IMR-90 (cell line): ENCODE data around the gene RIC3. TPM values are rescaled to one million over a fixed set of nuclear protein-coding genes. Genes with fewer than 3 reads are reported as not detected.

Experiments used
- ATAC-seq: fragments of 200-7000 bp; cut with Tn5 transposase; 2 replicates; pipeline ENCODE4 v1.9.1; 2020; ENCODE audit warnings: low read depth, mild to moderate bottlenecking, moderate library complexity
- BruUV-seq: library from RNA; stranded (reverse); fragments of 400-500 nt; replicated peaks from 2 replicates; lab custom pipeline; 2021; lab: Mats Ljungman, UMichigan
- CTCF ChIA-PET: fragments of 300-600 bp; formaldehyde crosslinking; extraction: SDS; loops from one replicate; lab custom pipeline; 2021; ENCODE audit warnings: antibody characterized with exemption; lab: Yijun Ruan, JAX
- POLR2A ChIA-PET: fragments of 300-600 bp; sonication (Branson Sonifier 250); formaldehyde crosslinking; loops from one replicate; lab custom pipeline; 2022; ENCODE audit warnings: antibody characterized with exemption; ENCODE audit not compliant: unreplicated experiment; lab: Charles Lee
- DNase-seq: peaks from one replicate; pipeline ENCODE4 v3.0.0; 2013
- H2AFZ ChIP-seq: replicated peaks from 2 replicates; pipeline ENCODE3; 2013; ENCODE audit warnings: low read length, mild to moderate bottlenecking; ENCODE audit not compliant: poor library complexity
- H2AK5ac ChIP-seq: 2 replicates; pipeline ENCODE4 v1.6.1; 2013; ENCODE audit warnings: low read depth, low read length, inconsistent platforms
- H2AK9ac ChIP-seq: replicated peaks from 2 replicates; pipeline ENCODE3; 2013; ENCODE audit warnings: mild to moderate bottlenecking, low read depth, low read length, moderate library complexity; ENCODE audit not compliant: poor library complexity
- H2BK120ac ChIP-seq: 2 replicates; pipeline ENCODE4 v1.6.1; 2013; ENCODE audit warnings: low read depth, low read length, inconsistent platforms
- H2BK15ac ChIP-seq: 3 replicates; pipeline ENCODE4 v1.6.1; 2013; ENCODE audit warnings: low read depth, low read length, inconsistent platforms
- H2BK20ac ChIP-seq: 2 replicates; pipeline ENCODE4 v1.6.1; 2013; ENCODE audit warnings: low read depth, mild to moderate bottlenecking, inconsistent platforms, low read length, moderate library complexity
- H2BK5ac ChIP-seq: 2 replicates; pipeline ENCODE4 v1.6.1; 2013; ENCODE audit warnings: mild to moderate bottlenecking, low read depth, low read length, inconsistent platforms; ENCODE audit not compliant: poor library complexity, severe bottlenecking
- H3K14ac ChIP-seq: replicated peaks from 2 replicates; pipeline ENCODE4 v1.6.1; 2013; ENCODE audit warnings: low read depth, low read length, inconsistent platforms
- H3K18ac ChIP-seq: 2 replicates; pipeline ENCODE4 v1.6.1; 2013; ENCODE audit warnings: low read depth, low read length, control low read depth
- H3K23ac ChIP-seq: 2 replicates; pipeline ENCODE4 v1.6.1; 2013; ENCODE audit warnings: low read depth, low read length, inconsistent platforms
- H3K27ac ChIP-seq: 2 replicates; pipeline ENCODE4 v1.5.1; 2013; ENCODE audit warnings: mild to moderate bottlenecking, control low read depth, low read length; ENCODE audit not compliant: insufficient read depth
- H3K27me3 ChIP-seq: 2 replicates; pipeline ENCODE4 v1.6.1; 2013; ENCODE audit warnings: low read length; ENCODE audit not compliant: control insufficient read depth, insufficient read depth
- H3K36me3 ChIP-seq: 2 replicates; pipeline ENCODE4 v1.6.1; 2013; ENCODE audit warnings: low read length, mixed read lengths; ENCODE audit not compliant: control insufficient read depth, insufficient read depth
- H3K4ac ChIP-seq: 2 replicates; pipeline ENCODE4 v1.6.1; 2013; ENCODE audit warnings: low read depth, low read length, inconsistent platforms
- H3K4me1 ChIP-seq: 2 replicates; pipeline ENCODE4 v1.6.1; 2013; ENCODE audit warnings: low read length, mixed read lengths; ENCODE audit not compliant: control insufficient read depth, insufficient read depth
- H3K4me2 ChIP-seq: 2 replicates; pipeline ENCODE4 v1.6.1; 2013; ENCODE audit warnings: low read depth, mild to moderate bottlenecking, control low read depth, low read length, moderate library complexity
- H3K4me3 ChIP-seq: 2 replicates; pipeline ENCODE4 v1.5.1; 2013; ENCODE audit warnings: low read depth, mild to moderate bottlenecking, control low read depth, low read length, moderate library complexity; ENCODE audit not compliant: insufficient read depth
- H3K56ac ChIP-seq: 2 replicates; pipeline ENCODE4 v1.6.1; 2013; ENCODE audit warnings: low read length, inconsistent platforms; ENCODE audit not compliant: insufficient read depth; ENCODE audit errors: extremely low read depth
- H3K79me1 ChIP-seq, 2 experiments: 2 replicates each; pipeline ENCODE4 v1.6.1; 2013; ENCODE audit warnings: low read length in 2 of 2, inconsistent platforms in 1 of 2, low read depth in 1 of 2
- H3K9ac ChIP-seq: 2 replicates; pipeline ENCODE4 v1.6.1; 2013; ENCODE audit warnings: low read depth, low read length, control low read depth
- H3K9me1 ChIP-seq: 2 replicates; pipeline ENCODE4 v1.6.1; 2013; ENCODE audit warnings: low read length, inconsistent platforms; ENCODE audit not compliant: insufficient read depth
- H3K9me3 ChIP-seq: 2 replicates; pipeline ENCODE4 v1.6.1; 2013; ENCODE audit warnings: low read length; ENCODE audit not compliant: control insufficient read depth, insufficient read depth
- H4K20me1 ChIP-seq: 2 replicates; pipeline ENCODE4 v1.6.1; 2013; ENCODE audit warnings: low read length, inconsistent platforms; ENCODE audit not compliant: insufficient read depth
- H4K5ac ChIP-seq: 2 replicates; pipeline ENCODE4 v1.6.1; 2013; ENCODE audit warnings: mild to moderate bottlenecking, low read depth, low read length, control low read depth
- H4K8ac ChIP-seq, 2 experiments: 2 replicates each; pipeline ENCODE4 v1.6.1; 2013; ENCODE audit warnings: low read depth in 2 of 2, low read length in 2 of 2, control low read depth in 1 of 2, inconsistent platforms in 1 of 2
- H4K91ac ChIP-seq: 2 replicates; pipeline ENCODE4 v1.6.1; 2013; ENCODE audit warnings: low read depth, low read length, inconsistent platforms; ENCODE audit not compliant: insufficient read depth
- CEBPB ChIP-seq: IDR thresholded peaks from 2 replicates; pipeline ENCODE4 v1.6.1; 2012; ENCODE audit warnings: low read depth, low read length, improper control_type of control experiment
- FOS ChIP-seq: fragments of 150-350 bp; IDR thresholded peaks from 2 replicates; pipeline ENCODE4 v1.6.1; 2016; ENCODE audit warnings: low read depth, low read length
- MAZ ChIP-seq: IDR thresholded peaks from 2 replicates; pipeline ENCODE4 v1.6.1; 2012; ENCODE audit warnings: low read depth, mild to moderate bottlenecking, low read length, improper control_type of control experiment, moderate library complexity, borderline replicate concordance
- POLR2A ChIP-seq: IDR thresholded peaks from 2 replicates; pipeline ENCODE4 v1.6.1; 2012; ENCODE audit warnings: mild to moderate bottlenecking, low read depth, low read length
- RCOR1 ChIP-seq: IDR thresholded peaks from 2 replicates; pipeline ENCODE4 v1.6.1; 2012; ENCODE audit warnings: mild to moderate bottlenecking, low read length, improper control_type of control experiment; ENCODE audit not compliant: insufficient replicate concordance
- RFX5 ChIP-seq: IDR thresholded peaks from 2 replicates; pipeline ENCODE4 v1.8.0; 2012; ENCODE audit warnings: low read depth, mild to moderate bottlenecking, low read length, moderate library complexity
- USF2 ChIP-seq: fragments of 150-350 bp; IDR thresholded peaks from 2 replicates; pipeline ENCODE4 v1.6.1; 2017; ENCODE audit warnings: mild to moderate bottlenecking, antibody characterized with exemption, low read length, low read depth
- WGBS, 2 experiments: methylation state at CpG; one replicate each; pipeline versions ENCODE4 v1.1.5 to v1.1.7; 2013; ENCODE audit warnings: missing lambda C conversion rate in 2 of 2; ENCODE audit not compliant: insufficient read length in 1 of 2; ENCODE audit errors: extremely low coverage in 2 of 2; 5-methylcytosine and 5-hydroxymethylcytosine counted together
- dilution Hi-C: fragments of 300-500 bp; cut with HindIII; formaldehyde crosslinking; loops from one replicate; pipeline ENCODE4 v1.14.3; 2018; ENCODE audit warnings: low sequenced_read_pairs; ENCODE audit not compliant: unreplicated experiment
- in situ Hi-C: fragments of 300-500 bp; cut with MboI; formaldehyde crosslinking; loops from 3 replicates; pipeline ENCODE4 v1.14.3; 2019; ENCODE audit warnings: low sequenced_read_pairs, inconsistent platforms, mixed read lengths
- intact Hi-C: fragments of 100-400 bp; cut with micrococcal nuclease; formaldehyde crosslinking; loops from 2 replicates; pipeline ENCODE4 v1.10.0; 2022
- polyA plus RNA-seq, 3 experiments: library from polyadenylated mRNA; depleted of rRNA; stranded (reverse); fragments of >200 nt; gene quantifications; 2 replicates each; pipeline ENCODE4 v1.2.3, GENCODE V29; 2012; ENCODE audit warnings: low replicate concordance in 1 of 3
- total RNA-seq: library from RNA; depleted of rRNA; stranded (reverse); fragments of >200 nt; gene quantifications from 2 replicates; pipeline ENCODE4 v1.2.3, GENCODE V29; 2012

RIC3 gene
- total and polyA plus RNA-seq, 2 of the 4 experiments (the other 2 are of a cell fraction) = not detected

- WGBS, 2 experiments = 89% methylated on average over 3 of the region's 8 CpGs; no CpG with 5 or more reads in 1 of the 2 experiments
- Histone ChIP-seq H3K36me3 (peaks cover 22% of the 10 kb centered on the region), H3K18ac (no peak overlapping the region), H3K4ac (no peak overlapping the region), H3K9me3 (no peaks in the 10 kb centered on the region), H3K4me1 (peaks cover 9% of the 10 kb centered on the region), H3K9ac (no peak overlapping the region), H3K23ac (no peak overlapping the region), H3K56ac (no peak overlapping the region), H2AFZ (no peak overlapping the region), H4K8ac (no peak overlapping the region), H3K4me2 (no peak overlapping the region), H4K91ac (no peak overlapping the region), H3K27me3 (no peaks in the 10 kb centered on the region), H3K9me1 (no peaks in the 10 kb centered on the region), H2BK120ac (no peak overlapping the region), H2AK5ac (no peak overlapping the region), H2AK9ac (no peak overlapping the region), H3K27ac (no peak overlapping the region), H2BK20ac (no peak overlapping the region), H2BK15ac (no peak overlapping the region), H4K5ac (no peak overlapping the region), H4K20me1 (no peaks in the 10 kb centered on the region), H3K14ac (no peak overlapping the region), H3K4me3 (no peak overlapping the region), H2BK5ac (no peak overlapping the region), H3K79me1 (no peaks in the 10 kb centered on the region)
- DNase-seq (no peak), ATAC-seq (no peak)
- intact Hi-C loops = no loop called here
- POLR2A ChIA-PET = no interaction called here
- dilution Hi-C loops = no loop called here
- CTCF ChIA-PET = interaction anchor here (1.1 to 4.1 kb wide), 3 partner anchors 10 to 93 kb away, joined by 3 to 55 read pairs (median 3); no protein-coding TSS in a partner anchor
- no TSS peak for BruUV-seq
- in situ Hi-C loops = no loop called here
- TF ChIP-seq RFX5 = no peak
- no peak for TF ChIP-seq RCOR1
- no peak for TF ChIP-seq USF2
- no peak for TF ChIP-seq FOS
- TF ChIP-seq MAZ = no peak
- TF ChIP-seq CEBPB = no peak
- no peak for TF ChIP-seq POLR2A
These were observed 68.2 kb downstream of the RIC3 start for GRCh38 chr11:8100605-8101004.
